Measurements from ENCODE around the gene HOXC5. TPM values are rescaled to one million over a fixed set of nuclear protein-coding genes. Genes with fewer than 3 reads are reported as not detected.

HOXC5 gene
- total RNA-seq, 1 experiment from 2014 or later, result not detected

DNA sequence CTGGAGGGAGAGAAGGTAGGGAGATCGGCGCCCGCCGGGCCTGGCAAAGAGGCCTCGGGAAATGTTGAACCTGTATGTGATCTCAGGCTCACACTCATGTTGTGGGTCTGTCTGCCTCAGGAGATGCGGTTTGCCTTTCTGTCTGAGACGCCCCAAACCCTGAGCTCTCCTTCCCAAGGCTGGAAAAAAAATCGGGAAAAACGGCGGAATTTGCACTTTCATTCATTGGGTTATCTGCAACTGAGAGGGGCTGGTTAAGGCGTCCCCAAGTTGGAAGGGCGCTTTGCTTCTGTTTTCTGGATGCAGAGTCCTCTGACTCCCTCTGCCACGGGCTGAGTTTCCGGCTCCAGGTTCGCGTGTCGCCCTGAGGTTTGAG lies 37.9 kb upstream of the HOXC5 start:
- no CpG with 5 or more reads among the region's 17 CpGs for WGBS (ENCODE audit: extremely low coverage, insufficient read length, low lambda C conversion rate)
- Mint-ChIP-seq H3K4me3 (peak overlapping the region in 1 of 2 experiments; percentile 73; a peak in 2 of 5 replicates), H3K4me1 (peaks cover 7 to 31% of the 10 kb centered on the region in 2 experiments), H3K9me3 (peaks cover 0 to 3% of the 10 kb centered on the region in 2 experiments; a peak in 2 of 5 replicates), H3K36me3 (ENCODE audit: insufficient read depth in 1 of 3, low read depth in 3 of 3) (no peaks in the 10 kb centered on the region), H3K27ac (peak overlapping the region in 1 of 3 experiments; percentile 59; a peak in 1 of 7 replicates), H3K27me3 (ENCODE audit: low read depth) (peaks cover 100% of the 10 kb centered on the region)
- Histone ChIP-seq H2AK5ac (ENCODE audit: insufficient read length, low read length) (no peak overlapping the region), H4K91ac (ENCODE audit: insufficient read length, low read depth, low read length) (no peak overlapping the region), H3K79me2 (ENCODE audit: insufficient read depth, low read length) (no peaks in the 10 kb centered on the region), H3T11ph (ENCODE audit: low read length) (no peak overlapping the region), H4K8ac (replicated peaks; ENCODE audit: insufficient read length, low read depth, low read length) (no peak overlapping the region), H3K4ac (ENCODE audit: low read depth, low read length) (no peak overlapping the region), H3K56ac (ENCODE audit: insufficient read length, low read depth, low read length) (no peak overlapping the region), H3K4me2 (ENCODE audit: insufficient read depth, insufficient read length, low read length) (peak overlapping the region; percentile 41), H2BK20ac (ENCODE audit: low read depth, low read length, poor library complexity, severe bottlenecking) (no peak overlapping the region), H2AFZ (ENCODE audit: low read length) (no peak overlapping the region), H4K5ac (ENCODE audit: insufficient read length, low read depth, low read length) (no peak overlapping the region), H3K27ac (ENCODE audit: insufficient read length, low read depth, low read length) (no peak overlapping the region), H2BK5ac (ENCODE audit: insufficient read length, low read length) (no peak overlapping the region), H2BK15ac (ENCODE audit: low read depth, low read length) (no peak overlapping the region), H2BK120ac (ENCODE audit: low read depth, low read length, poor library complexity, severe bottlenecking) (no peak overlapping the region), H3K9ac (ENCODE audit: extremely low read depth, insufficient read length, low read length) (no peak overlapping the region), H4K20me1 (ENCODE audit: control insufficient read depth, insufficient read depth, insufficient read length) (no peaks in the 10 kb centered on the region), H3K4me1 (ENCODE audit: insufficient read depth, low read length) (no peaks in the 10 kb centered on the region), H2BK12ac (ENCODE audit: insufficient read length, low read depth, low read length) (no peak overlapping the region), H3K18ac (ENCODE audit: insufficient read length, low read depth, low read length) (no peak overlapping the region), H3K23ac (ENCODE audit: insufficient read length, low read depth, low read length) (no peak overlapping the region), H3K79me1 (ENCODE audit: insufficient read depth, low read depth, low read length, poor library complexity, severe bottlenecking) (no peaks in the 10 kb centered on the region), H3K9me3 (ENCODE audit: control insufficient read depth, low read depth, low read length) (no peaks in the 10 kb centered on the region), H3K27me3 (ENCODE audit: insufficient read depth, low read length) (peaks cover 99% of the 10 kb centered on the region), H3K14ac (ENCODE audit: insufficient read depth, low read length) (no peak overlapping the region), H3K23me2 (ENCODE audit: insufficient read length, low read depth, low read length, poor library complexity, severe bottlenecking) (no peaks in the 10 kb centered on the region)
- no peak for DNase-seq
- TF ChIP-seq, protein P1, sequence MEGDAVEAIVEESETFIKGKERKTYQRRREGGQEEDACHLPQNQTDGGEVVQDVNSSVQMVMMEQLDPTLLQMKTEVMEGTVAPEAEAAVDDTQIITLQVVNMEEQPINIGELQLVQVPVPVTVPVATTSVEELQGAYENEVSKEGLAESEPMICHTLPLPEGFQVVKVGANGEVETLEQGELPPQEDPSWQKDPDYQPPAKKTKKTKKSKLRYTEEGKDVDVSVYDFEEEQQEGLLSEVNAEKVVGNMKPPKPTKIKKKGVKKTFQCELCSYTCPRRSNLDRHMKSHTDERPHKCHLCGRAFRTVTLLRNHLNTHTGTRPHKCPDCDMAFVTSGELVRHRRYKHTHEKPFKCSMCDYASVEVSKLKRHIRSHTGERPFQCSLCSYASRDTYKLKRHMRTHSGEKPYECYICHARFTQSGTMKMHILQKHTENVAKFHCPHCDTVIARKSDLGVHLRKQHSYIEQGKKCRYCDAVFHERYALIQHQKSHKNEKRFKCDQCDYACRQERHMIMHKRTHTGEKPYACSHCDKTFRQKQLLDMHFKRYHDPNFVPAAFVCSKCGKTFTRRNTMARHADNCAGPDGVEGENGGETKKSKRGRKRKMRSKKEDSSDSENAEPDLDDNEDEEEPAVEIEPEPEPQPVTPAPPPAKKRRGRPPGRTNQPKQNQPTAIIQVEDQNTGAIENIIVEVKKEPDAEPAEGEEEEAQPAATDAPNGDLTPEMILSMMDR (conservative IDR thresholded peaks at IDR 0.05), result no peak
